NCI-H2171 (cell line): ENCODE measurements around the gene TLE6.
A peak's percentile ranks its signal among the peaks of the same experiment; 100 is the strongest.
"Not testable (repeated sequence)": the region's sequence is repeated elsewhere in the genome, so short reads cannot be mapped to it uniquely, and the experiment has no call there.

Experiments
- DNase-seq: peaks from one replicate; lab custom pipeline; 2025; lab: John Stamatoyannopoulos, UW

Gene TLE6

DNA sequence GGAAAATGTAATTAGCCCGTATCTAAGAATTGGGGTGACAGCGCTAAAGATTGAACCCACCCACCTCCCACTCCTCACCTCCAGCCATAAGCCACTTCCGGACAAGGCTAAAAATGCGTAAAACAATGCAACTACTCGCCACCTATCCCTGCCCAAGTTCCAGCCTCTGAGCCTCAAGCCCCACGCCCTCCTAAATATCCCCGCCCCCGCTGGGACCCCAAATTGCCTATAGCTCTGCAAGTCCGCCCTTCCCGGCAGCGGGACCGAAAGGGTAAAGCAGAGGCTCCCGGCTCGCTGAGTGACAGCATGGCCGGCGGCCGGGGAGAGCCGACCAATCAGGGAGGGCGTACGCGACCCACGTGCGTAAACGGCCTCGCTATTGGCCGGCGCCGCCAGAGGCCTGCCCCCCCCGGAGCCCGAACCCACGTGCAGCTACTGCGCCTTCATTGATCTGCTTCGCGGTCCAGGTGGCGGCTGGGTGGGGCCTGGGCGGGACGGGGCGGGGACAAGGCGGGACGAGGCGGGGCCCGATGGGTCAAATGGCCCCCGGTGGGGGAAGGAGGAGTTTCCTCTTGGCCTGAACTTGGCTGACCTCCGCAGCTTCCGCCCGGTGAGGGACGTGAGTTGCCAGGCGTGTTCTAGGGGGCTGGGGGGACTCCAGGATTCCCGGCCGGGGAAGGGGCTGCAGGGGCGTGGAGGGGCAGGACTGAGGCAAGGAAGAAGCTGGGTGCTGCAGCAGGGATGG is at the start of gene TLE6:
Gene TLE6, plus strand, starts transcription at position 564 of the 745 bp plus-strand sequence. CDS start 670 bp downstream, outside the sequence.
- peak; percentile 97 for DNase-seq

DNA sequence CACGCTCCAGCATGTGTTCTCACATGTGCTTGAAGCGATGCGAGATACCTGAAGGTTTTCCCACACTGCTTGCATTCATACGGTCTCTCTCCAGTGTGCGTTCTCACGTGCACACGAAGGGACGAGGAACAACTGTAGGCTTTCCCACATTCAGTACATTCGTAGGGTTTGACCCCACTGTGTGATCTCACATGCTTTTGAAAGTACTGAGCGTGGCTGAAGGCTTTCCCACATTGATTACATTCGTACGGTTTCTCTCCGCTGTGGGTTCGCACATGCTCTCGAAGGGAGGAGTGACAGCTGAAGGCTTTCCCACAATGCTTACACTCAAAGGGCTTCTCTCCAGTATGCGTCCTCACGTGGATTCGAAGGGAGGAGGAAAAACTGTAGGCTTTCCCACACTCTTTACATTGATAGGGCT is 43.9 kb upstream of the TLE6 start:
- no peak for DNase-seq

GRCh38 chr19:2935863-2936262 is 41.5 kb upstream of the TLE6 start:
- DNase-seq = not testable (repeated sequence)

GRCh38 chr19:2942928-2943640 is 34.3 kb upstream of the TLE6 start:
- no peak for DNase-seq

GRCh38 chr19:2944403-2944774 is 33.0 kb upstream of the TLE6 start:
- no peak for DNase-seq

GRCh38 chr19:2944775-2945574 is 32.4 kb upstream of the TLE6 start, which contains the start of gene ZNF77:
Gene ZNF77 (minus strand): TSS chr19:2944971. CDS start chr19:2944840, 131 bp downstream.
- DNase-seq = peak; percentile 98

DNA sequence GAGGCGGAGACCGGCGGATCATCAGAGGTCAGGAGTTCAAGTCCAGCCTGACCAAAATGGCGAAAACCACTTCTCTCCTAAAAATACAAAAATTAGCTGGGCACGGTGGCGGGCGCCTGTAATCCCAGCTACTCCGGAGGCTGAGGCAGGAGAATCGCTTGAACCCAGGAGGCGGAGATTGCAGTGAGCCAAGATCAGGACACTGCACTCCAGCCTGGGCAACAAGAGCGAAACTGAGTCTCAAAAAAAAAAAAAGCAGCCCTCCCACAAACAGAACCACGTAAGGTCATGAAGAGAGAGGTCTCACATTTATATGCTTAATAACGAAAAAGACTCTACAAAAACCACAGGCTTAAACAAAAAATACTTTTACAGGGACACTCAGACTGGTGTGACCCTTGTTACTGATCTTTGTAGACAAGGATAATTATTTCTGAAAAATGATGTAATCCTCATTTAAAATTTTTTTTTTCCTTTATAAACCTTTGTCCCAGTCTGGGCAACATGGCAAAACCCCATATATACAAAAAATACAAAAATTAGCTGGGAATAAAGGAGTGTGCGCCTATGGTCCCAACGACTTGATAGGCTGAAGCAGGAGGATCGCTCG is 31.7 kb upstream of the TLE6 start:
- no peak for DNase-seq

- DNase-seq = no peak
Measured at GRCh38 chr19:2949939-2950285, 27.5 kb upstream of the TLE6 start.

- DNase-seq = peak; percentile 97
Measured at GRCh38 chr19:2950286-2951124, 26.9 kb upstream of the TLE6 start.

DNA sequence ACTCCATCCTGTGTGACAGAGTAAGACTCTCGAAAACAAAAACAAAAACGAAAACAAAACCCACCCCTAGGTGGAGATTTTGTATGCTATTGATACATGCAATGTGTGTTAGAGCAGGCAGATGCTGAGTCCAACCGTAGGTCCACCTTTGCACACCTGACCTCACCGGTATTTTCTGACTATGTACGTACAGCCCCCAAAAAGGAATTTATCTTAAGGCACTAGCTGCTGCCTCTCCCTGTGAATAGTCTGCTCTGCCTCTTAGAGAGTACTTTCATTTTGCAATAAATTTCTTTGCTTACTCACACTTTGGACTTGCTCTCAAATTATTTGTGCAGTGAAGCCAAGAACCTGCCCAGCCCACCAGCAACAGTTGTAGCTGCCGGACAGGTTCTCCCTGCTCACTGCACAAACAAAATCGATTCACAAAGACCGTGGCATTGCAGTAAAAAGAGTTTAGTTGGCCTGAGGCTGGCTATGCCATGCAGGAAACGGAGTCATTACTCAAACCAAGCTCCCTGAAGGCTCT is 24.3 kb upstream of the TLE6 start:
- DNase-seq = no peak

GRCh38 chr19:2957160-2957559 is 20.2 kb upstream of the TLE6 start:
- DNase-seq = no peak

DNA sequence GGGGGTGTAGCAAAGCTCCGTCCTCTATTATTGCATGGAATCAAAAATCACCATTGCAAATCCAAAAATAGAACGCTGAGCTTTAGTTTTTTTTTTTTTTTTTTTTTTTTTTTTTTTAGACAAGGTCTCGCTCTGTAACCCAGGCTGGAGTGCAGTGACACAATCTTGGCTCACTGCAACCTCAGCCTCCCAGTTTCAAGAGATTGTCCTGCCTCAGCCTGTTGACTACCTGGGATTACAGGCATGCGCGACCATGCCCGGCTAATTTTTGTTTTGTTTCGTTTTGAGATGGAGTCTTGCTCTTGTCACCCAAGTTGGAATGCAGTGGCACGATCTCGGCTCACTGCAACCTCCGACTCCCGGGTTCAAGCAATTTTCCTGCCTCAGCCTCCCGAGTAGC is 17.2 kb upstream of the TLE6 start:
- no peak for DNase-seq

DNA sequence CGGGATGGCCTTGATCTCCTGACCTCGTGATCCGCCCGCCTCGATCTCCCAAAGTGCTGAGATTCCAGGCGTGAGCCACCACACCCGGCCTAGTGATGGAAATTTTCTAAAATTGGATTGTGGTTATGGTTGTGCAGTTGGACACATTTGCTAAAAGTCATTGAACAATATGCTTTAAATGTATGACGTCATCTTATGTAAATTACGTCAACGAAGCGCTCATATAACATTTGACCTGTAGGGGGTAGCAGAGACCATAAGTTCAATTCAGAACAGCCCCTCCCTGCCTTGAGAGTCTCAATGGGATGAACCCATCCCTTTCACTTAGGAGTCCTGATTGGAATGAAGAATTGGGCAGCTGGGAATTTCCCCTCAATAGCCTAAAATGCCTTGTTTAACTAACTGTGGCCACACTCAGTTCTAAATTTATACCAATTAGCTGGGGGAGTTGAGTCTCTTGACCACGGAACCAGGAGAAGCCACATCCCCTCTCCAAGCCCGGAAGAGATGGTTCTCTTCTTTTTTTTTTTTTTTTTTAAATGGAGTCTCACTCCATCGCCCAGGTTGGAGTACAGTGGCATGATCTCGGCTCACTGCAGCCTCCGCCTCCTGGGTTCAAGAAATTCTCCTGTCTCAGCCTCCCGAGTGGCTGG is 15.2 kb upstream of the TLE6 start:
- peak; percentile 64 for DNase-seq

DNA sequence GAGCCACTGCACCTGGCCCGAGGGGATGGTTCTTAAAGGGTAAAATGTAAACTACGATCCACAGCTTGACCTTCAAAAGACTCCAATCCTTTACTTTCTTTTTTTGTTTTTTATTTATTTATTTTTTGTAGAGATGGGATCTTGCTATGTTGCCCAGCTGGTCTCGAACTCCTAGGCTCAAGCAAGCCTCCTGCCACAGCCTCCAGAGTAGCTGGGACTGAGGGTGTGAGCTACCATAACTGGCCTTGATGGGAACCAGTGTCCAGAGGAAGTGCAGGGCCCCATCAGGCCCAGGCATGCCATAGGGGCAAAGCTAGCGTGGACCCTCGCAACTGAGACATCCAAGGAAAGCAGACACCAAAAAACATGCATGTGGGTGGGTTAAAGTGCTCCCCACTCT is 14.2 kb upstream of the TLE6 start:
- DNase-seq = no peak

- DNase-seq = not testable (repeated sequence)
Measured at GRCh38 chr19:2963631-2964030, 13.7 kb upstream of the TLE6 start.

DNA sequence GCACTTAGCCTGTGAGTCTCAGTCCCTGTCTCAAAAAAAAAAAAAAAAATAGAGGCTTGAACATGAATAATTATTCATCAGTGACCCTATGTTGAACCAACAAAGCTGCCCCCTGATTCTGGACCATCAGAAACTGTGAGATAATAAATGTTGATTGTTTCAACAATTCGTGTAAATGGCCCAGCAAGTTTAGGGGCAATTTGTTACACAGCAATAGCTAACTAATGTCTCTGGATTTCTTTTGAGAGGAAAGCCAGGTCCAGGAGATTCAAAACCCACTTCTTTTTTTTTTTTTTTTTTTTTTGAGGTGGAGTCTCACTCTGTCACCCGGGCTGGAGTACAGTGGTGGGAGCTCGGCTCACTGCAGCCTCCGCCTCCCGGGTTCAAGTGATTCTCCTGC is 12.5 kb upstream of the TLE6 start:
- no peak for DNase-seq

DNA sequence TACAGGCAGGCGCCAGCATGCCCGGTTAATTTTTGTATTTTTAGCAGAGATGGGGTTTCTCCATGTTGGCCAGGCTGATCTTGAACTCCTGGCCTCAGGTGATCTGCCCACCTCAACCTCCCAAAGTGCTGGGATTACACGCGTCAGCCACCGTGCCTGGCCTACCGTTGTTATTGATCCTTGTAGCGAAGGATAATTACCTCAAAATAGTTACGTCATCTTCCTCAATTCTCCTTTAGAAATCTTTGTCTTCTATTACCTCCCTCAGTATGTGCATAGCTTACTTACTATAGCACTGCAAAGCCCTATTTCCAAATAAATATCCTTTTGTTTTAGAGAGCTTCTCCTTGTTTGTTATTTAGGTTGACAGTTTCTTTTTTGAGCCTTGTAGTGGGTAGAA is 9.4 kb upstream of the TLE6 start:
- no peak for DNase-seq

GRCh38 chr19:2969104-2969504 is 8.3 kb upstream of the TLE6 start:
- DNase-seq = peak; percentile 79

DNA sequence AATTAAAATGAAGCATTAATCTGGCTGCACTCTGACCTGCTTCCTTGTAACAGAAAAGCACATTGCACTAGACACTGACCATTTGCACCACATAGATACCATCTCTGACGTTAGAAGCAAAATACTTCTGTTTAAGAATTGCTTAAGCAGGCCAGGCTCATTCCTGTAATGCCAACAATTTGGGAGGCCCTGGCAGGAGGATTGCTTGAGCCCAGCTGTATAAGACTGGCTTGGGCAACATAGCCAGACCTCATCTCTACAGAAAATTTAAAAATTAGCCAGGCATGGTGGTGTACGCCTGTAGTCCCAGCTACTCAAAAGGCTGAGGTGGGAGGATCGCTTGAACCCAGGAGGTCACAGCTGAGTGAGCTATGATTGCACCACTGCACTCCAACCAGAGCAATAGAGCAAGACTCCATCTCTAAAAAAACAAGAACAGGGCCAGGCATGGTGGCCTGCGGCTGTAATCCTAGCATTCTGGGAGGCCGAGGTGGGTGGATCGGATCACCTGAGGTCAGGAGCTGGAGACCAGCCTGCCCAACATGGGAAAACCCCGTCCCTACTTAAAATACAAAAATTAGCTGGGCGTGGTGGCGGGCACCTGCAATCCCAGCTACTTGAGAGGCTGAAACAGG is 7.0 kb upstream of the TLE6 start:
- no peak for DNase-seq

GRCh38 chr19:2973229-2973628 is 4.1 kb upstream of the TLE6 start:
- no peak for DNase-seq
